ENCODE results near the gene SH3PXD2A. TPM values are rescaled to one million over a fixed set of nuclear protein-coding genes. Genes with fewer than 3 reads are reported as not detected.

The SH3PXD2A gene
- total and polyA plus RNA-seq, 9 of the 15 experiments (the other 6 are each of a cell fraction or from before 2014, with no cell fraction given): 0.41 to 9.3 (median 2.5) TPM

GRCh38 chr10:103618575-103619423 is 236.6 kb downstream of the SH3PXD2A start (continued):
- TF ChIP-seq ESRRB (CRISPR knock-in tag; IDR thresholded peaks at IDR 0.05; ENCODE audit: borderline replicate concordance): no peak
- TF ChIP-seq MYC (IDR thresholded peaks at IDR 0.05; ENCODE audit: low read depth, low read length): no peak
- 0 out of 2 replicates have a peak, but pooled peaks have one; percentile 24 for TF ChIP-seq MYC (CRISPR knock-in tag; IDR thresholded peaks at IDR 0.05; ENCODE audit: borderline replicate concordance, low read depth)
- TF ChIP-seq MCM5 (IDR thresholded peaks at IDR 0.05; ENCODE audit: low read depth): no peak
- no peak for TF ChIP-seq RHOXF2B (CRISPR knock-in tag; conservative IDR thresholded peaks at IDR 0.05)
- TF ChIP-seq TCFL5 (CRISPR knock-in tag; conservative IDR thresholded peaks at IDR 0.05): no peak
- no peak for TF ChIP-seq THRB (CRISPR knock-in tag; conservative IDR thresholded peaks at IDR 0.05)
- no peak for TF ChIP-seq GABPB1 (CRISPR knock-in tag; IDR thresholded peaks at IDR 0.05)
- no peak for TF ChIP-seq TRIM28 (IDR thresholded peaks at IDR 0.05)
- peak in 1 of 2 experiments; percentile 94; a peak in 2 of 4 replicates for TF ChIP-seq MAZ (CRISPR knock-in tag; conservative IDR thresholded peaks at IDR 0.05 in 1 of 2, IDR thresholded peaks at IDR 0.05 in 1 of 2)
- TF ChIP-seq TCF15 (CRISPR knock-in tag; IDR thresholded peaks at IDR 0.05): no peak
- no peak for TF ChIP-seq ETS2 (tag; IDR thresholded peaks at IDR 0.05; ENCODE audit: borderline replicate concordance, poor library complexity, severe bottlenecking)
- no peak for TF ChIP-seq HDGF (IDR thresholded peaks at IDR 0.05)
- no peak for TF ChIP-seq WHSC1 (IDR thresholded peaks at IDR 0.05; ENCODE audit: low read length)
- TF ChIP-seq ZNF354B (CRISPR knock-in tag; IDR thresholded peaks at IDR 0.05): no peak
- no peak for TF ChIP-seq MTA1 (IDR thresholded peaks at IDR 0.05; ENCODE audit: borderline replicate concordance)
- TF ChIP-seq BHLHE40 (IDR thresholded peaks at IDR 0.05; ENCODE audit: low read length): peak; percentile 53; the same call in 1 of the 2 replicates
- TF ChIP-seq KDM4B (IDR thresholded peaks at IDR 0.05; ENCODE audit: borderline replicate concordance in 2 of 2, low read depth in 1 of 2): 0 out of 4 replicates have a peak, but pooled peaks of 1 of the 2 experiments have one; percentile 41
- peak; percentile 65; the same call in 1 of the 2 replicates for TF ChIP-seq BACH1 (tag; IDR thresholded peaks at IDR 0.05)
- no peak for TF ChIP-seq NR2C1 (IDR thresholded peaks at IDR 0.05)
- no peak for TF ChIP-seq NR2C1 (tag; IDR thresholded peaks at IDR 0.05)
- TF ChIP-seq ZNF253 (CRISPR knock-in tag; conservative IDR thresholded peaks at IDR 0.05): no peak
- TF ChIP-seq GTF2B (IDR thresholded peaks at IDR 0.05; ENCODE audit: extremely low read depth, insufficient read length): no peak
- no peak for TF ChIP-seq EP400 (IDR thresholded peaks at IDR 0.05)
- TF ChIP-seq RCOR1 (IDR thresholded peaks at IDR 0.05; ENCODE audit: borderline replicate concordance in 1 of 2, low read depth in 2 of 2, low read length in 2 of 2): peak in 1 of 2 experiments; percentile 66; a peak in 2 of 4 replicates
- TF ChIP-seq MTA3 (IDR thresholded peaks at IDR 0.05; ENCODE audit: borderline replicate concordance): peak; percentile 60; the same call in 1 of the 2 replicates
- TF ChIP-seq CBX5 (IDR thresholded peaks at IDR 0.05; ENCODE audit: borderline replicate concordance, low read depth): no peak
- peak; percentile 59; the same call in 1 of the 2 replicates for TF ChIP-seq ZNF274 (IDR thresholded peaks at IDR 0.05; ENCODE audit: borderline replicate concordance, low read depth, low read length)
- TF ChIP-seq PHF20 (IDR thresholded peaks at IDR 0.05; ENCODE audit: partially characterized antibody): no peak

All from K562 (cell line).